KMS-11 (cell line): ENCODE measurements around the gene COPG1.

ENCODE experiments used
- H2AFZ ChIP-seq: fragments of 200-600 bp; sonication (generic); 2 replicates; pipeline ENCODE4 v1.6.1; 2016; ENCODE audit warnings: antibody characterized with exemption, mixed run types, low read depth
- H3K27ac ChIP-seq: fragments of 200-600 bp; sonication (generic); 2 replicates; pipeline ENCODE4 v1.6.1; 2016; ENCODE audit warnings: mild to moderate bottlenecking, mixed run types
- H3K27me3 ChIP-seq: fragments of 200-600 bp; sonication (generic); 2 replicates; pipeline ENCODE4 v1.6.1; 2017; ENCODE audit warnings: mild to moderate bottlenecking, low read depth, mixed run types, moderate library complexity; ENCODE audit not compliant: insufficient read depth
- H3K36me3 ChIP-seq: fragments of 200-600 bp; sonication (generic); 2 replicates; pipeline ENCODE4 v1.6.1; 2017; ENCODE audit warnings: mild to moderate bottlenecking, mixed run types; ENCODE audit not compliant: insufficient read depth
- H3K4me1 ChIP-seq: fragments of 200-600 bp; sonication (generic); 2 replicates; pipeline ENCODE4 v1.6.1; 2016; ENCODE audit warnings: mild to moderate bottlenecking, low read depth, mixed run types; ENCODE audit not compliant: poor library complexity, severe bottlenecking
- H3K4me2 ChIP-seq: fragments of 200-600 bp; sonication (generic); 2 replicates; pipeline ENCODE4 v1.7.0; 2016; ENCODE audit warnings: mild to moderate bottlenecking, mixed run types
- H3K4me3 ChIP-seq: fragments of 200-600 bp; sonication (generic); IDR thresholded peaks from 2 replicates; pipeline ENCODE4 v1.6.1; 2017; ENCODE audit warnings: low read depth, low read length, mixed read lengths; ENCODE audit not compliant: insufficient read depth
- H3K79me2 ChIP-seq: fragments of 200-600 bp; sonication (generic); 2 replicates; pipeline ENCODE4 v1.6.1; 2016; ENCODE audit warnings: low read depth, mixed run types; ENCODE audit not compliant: insufficient read depth
- H3K9ac ChIP-seq: fragments of 200-600 bp; sonication (generic); 2 replicates; pipeline ENCODE4 v1.6.1; 2016; ENCODE audit warnings: mild to moderate bottlenecking, mixed run types
- H4K20me1 ChIP-seq: fragments of 200-600 bp; sonication (generic); 2 replicates; pipeline ENCODE4 v1.6.1; 2016; ENCODE audit warnings: mild to moderate bottlenecking, mixed run types; ENCODE audit not compliant: insufficient read depth
- TF ChIP-seq, protein P1 (sequence below): fragments of 200-600 bp; sonication (generic); conservative IDR thresholded peaks from 2 replicates; pipeline ENCODE4 v1.6.1; 2017; ENCODE audit warnings: low read depth, mild to moderate bottlenecking, antibody characterized with exemption, low read length, moderate library complexity, mixed read lengths

Gene COPG1

DNA sequence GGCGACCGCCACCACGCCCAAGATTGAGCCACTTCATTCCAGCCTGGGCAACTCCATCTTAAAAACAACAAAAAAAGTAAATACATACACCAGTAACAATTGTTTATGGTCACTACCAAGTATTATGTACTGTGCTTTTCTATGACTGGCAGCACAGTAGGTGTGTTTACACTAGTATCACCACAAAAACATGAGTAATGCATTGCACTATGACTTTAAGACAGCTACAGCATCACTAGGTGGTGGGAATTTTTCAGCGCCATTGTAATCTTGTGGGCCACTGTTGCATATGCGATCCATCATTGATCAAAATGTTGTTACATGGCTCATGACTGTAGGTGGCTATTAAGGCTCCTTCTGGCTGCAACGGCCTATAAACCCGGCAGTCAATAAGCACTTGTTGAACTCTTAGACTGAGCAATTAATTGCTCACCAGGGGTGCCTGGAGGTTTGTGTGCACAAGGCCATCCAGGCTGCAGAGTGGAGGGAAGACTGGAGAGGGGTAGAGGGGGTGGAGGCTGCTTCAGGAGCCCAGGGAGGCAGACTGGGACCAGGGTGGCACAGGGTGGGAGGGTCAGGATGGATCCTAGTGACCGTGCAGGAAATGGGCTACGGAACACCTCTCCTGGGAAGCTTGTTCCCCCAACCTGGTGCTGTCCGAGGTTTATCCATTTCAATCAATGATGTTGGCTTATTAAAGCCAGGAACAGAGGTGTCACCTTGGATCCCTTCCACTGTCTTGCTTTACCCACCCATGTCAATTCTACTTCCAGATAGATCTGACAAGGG lies 17.9 kb upstream of the COPG1 start:
- H3K4me1 ChIP-seq: no peaks in the 10 kb centered on the region
- H4K20me1 ChIP-seq: no peaks in the 10 kb centered on the region
- no peak overlapping the region for H3K4me3 ChIP-seq
- H3K27me3 ChIP-seq: no peaks in the 10 kb centered on the region
- H3K4me2 ChIP-seq: no peak overlapping the region
- no peak overlapping the region for H3K9ac ChIP-seq
- no peak overlapping the region for H3K27ac ChIP-seq
- no peak overlapping the region for H2AFZ ChIP-seq
- H3K36me3 ChIP-seq: no peaks in the 10 kb centered on the region
- TF ChIP-seq, protein P1, sequence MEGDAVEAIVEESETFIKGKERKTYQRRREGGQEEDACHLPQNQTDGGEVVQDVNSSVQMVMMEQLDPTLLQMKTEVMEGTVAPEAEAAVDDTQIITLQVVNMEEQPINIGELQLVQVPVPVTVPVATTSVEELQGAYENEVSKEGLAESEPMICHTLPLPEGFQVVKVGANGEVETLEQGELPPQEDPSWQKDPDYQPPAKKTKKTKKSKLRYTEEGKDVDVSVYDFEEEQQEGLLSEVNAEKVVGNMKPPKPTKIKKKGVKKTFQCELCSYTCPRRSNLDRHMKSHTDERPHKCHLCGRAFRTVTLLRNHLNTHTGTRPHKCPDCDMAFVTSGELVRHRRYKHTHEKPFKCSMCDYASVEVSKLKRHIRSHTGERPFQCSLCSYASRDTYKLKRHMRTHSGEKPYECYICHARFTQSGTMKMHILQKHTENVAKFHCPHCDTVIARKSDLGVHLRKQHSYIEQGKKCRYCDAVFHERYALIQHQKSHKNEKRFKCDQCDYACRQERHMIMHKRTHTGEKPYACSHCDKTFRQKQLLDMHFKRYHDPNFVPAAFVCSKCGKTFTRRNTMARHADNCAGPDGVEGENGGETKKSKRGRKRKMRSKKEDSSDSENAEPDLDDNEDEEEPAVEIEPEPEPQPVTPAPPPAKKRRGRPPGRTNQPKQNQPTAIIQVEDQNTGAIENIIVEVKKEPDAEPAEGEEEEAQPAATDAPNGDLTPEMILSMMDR: no peak
- H3K79me2 ChIP-seq: no peaks in the 10 kb centered on the region

DNA sequence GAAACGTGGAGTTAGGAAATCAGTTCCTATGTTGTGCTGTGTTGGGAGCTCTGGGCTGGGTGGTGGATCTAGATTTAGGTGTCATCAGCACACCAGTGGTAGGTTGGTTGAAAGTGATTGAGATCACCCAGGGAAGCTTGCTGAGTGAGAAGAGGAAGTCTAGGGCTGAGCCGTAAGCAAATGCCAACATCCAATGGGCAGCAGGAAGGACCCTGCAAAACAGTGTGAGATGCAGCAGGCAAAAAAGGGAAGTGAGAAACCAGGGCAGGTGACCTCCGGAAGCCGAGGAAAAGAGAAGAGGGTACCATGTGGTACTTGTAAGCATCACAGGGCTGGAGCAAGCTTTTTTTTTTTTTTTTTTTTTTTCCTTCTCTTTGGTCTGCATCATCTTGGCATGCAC lies 15.9 kb upstream of the COPG1 start:
- H4K20me1 ChIP-seq: no peaks in the 10 kb centered on the region
- no peak overlapping the region for H2AFZ ChIP-seq
- H3K79me2 ChIP-seq: no peaks in the 10 kb centered on the region
- H3K4me2 ChIP-seq: no peak overlapping the region
- no peak overlapping the region for H3K9ac ChIP-seq
- no peak overlapping the region for H3K4me3 ChIP-seq
- no peak overlapping the region for H3K27ac ChIP-seq
- peaks cover 15% of the 10 kb centered on the region for H3K4me1 ChIP-seq
- TF ChIP-seq, protein P1: no peak
- no peaks in the 10 kb centered on the region for H3K27me3 ChIP-seq
- no peaks in the 10 kb centered on the region for H3K36me3 ChIP-seq

DNA sequence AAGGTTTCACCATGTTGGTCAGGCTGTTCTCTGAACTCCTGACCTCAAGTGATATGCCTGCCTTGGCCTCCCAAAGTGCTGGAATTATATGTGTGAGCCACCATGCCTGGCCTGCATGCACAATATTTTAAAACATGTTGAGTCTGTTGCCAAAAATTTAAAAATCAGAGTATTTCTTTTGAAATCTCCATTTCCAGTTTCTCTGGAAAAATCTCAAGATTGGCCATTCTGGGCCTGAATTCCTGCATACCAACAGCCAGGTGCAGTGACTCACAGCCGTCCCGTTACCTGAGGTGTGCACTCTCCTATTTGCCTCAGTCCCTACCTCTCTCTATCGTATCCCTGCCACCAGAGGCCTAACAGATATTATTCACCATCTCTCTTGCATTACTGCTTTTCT lies 15.0 kb upstream of the COPG1 start:
- Histone ChIP-seq H3K4me2 (no peak overlapping the region), H3K27me3 (no peaks in the 10 kb centered on the region), H2AFZ (no peak overlapping the region), H4K20me1 (no peaks in the 10 kb centered on the region), H3K79me2 (no peaks in the 10 kb centered on the region), H3K4me3 (no peak overlapping the region), H3K36me3 (no peaks in the 10 kb centered on the region), H3K27ac (no peak overlapping the region), H3K9ac (no peak overlapping the region), H3K4me1 (peaks cover 24% of the 10 kb centered on the region)
- TF ChIP-seq, protein P1: no peak

DNA sequence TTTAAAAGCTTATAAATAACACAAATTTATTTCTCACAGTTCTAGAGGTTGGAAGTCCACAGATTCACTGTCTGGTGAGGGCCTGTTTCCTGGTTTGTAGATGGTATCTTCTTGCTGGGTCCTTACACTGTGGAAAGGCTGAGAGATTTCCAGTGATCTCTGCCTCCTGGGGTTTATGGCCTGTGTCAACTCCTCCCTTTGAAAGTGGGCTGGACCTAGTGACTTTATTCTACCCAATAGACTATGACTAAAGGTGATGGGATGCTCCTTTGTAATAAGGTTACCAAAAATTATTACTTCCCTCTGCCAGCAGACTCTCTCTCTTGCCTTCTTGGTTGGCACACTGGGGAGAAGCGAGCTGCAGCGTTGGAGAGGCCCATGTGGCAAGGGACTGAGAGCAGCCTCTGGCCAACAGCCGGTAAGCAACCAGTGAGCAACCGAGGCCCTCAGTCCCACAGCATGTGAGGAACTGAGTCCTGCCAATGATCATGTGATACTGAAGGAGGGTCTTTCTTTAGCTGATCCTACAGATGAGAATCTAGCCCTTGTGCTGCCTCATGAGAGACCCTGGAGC lies 14.0 kb upstream of the COPG1 start:
- peaks cover 26% of the 10 kb centered on the region for H3K4me1 ChIP-seq
- no peaks in the 10 kb centered on the region for H4K20me1 ChIP-seq
- no peak overlapping the region for H3K9ac ChIP-seq
- TF ChIP-seq, protein P1: no peak
- no peak overlapping the region for H3K27ac ChIP-seq
- no peak overlapping the region for H3K4me2 ChIP-seq
- H3K36me3 ChIP-seq: no peaks in the 10 kb centered on the region
- no peaks in the 10 kb centered on the region for H3K27me3 ChIP-seq
- no peaks in the 10 kb centered on the region for H3K79me2 ChIP-seq
- H2AFZ ChIP-seq: no peak overlapping the region
- no peak overlapping the region for H3K4me3 ChIP-seq
